ENCODE measurements around the gene ADGRG1.

DNA sequence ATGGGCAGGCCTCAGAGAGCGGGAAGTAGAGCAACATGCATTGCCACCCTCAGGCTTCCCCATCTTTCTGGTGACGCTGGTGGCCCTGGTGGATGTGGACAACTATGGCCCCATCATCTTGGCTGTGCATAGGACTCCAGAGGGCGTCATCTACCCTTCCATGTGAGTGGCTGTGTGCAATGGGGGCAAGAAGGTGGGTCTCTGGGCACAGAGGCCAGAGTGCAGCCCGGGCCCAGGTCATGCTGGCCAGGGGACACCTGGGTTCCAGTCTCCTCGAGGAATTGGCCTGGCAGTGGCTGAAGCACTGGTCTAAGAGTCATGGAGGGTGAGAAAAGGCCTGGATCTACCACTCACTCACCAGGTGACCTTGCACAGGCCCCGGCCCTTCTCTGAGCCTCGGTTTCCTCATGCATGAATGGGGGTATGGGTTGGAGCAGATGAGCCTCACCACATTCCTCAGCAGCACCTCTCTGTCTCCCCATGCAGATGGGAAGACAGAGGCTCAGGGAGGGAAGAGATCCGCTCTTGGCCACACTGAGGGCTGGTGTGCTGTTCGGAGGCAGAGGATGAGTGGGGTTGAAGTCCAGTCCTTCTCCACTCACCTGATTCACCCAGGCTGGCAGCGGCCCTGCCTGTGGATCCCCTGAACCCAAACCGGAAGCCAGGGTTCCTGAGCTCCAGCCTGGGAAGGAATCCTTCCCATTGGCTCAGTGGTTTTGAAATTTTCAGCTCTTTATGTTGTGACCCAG is 32.5 kb downstream of the ADGRG1 start:
- TF ChIP-seq, protein P1, sequence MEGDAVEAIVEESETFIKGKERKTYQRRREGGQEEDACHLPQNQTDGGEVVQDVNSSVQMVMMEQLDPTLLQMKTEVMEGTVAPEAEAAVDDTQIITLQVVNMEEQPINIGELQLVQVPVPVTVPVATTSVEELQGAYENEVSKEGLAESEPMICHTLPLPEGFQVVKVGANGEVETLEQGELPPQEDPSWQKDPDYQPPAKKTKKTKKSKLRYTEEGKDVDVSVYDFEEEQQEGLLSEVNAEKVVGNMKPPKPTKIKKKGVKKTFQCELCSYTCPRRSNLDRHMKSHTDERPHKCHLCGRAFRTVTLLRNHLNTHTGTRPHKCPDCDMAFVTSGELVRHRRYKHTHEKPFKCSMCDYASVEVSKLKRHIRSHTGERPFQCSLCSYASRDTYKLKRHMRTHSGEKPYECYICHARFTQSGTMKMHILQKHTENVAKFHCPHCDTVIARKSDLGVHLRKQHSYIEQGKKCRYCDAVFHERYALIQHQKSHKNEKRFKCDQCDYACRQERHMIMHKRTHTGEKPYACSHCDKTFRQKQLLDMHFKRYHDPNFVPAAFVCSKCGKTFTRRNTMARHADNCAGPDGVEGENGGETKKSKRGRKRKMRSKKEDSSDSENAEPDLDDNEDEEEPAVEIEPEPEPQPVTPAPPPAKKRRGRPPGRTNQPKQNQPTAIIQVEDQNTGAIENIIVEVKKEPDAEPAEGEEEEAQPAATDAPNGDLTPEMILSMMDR (IDR thresholded peaks at IDR 0.05): no peak
- TF ChIP-seq ZFX (IDR thresholded peaks at IDR 0.05; ENCODE audit: borderline replicate concordance): no peak
